LHCN-M2 (cell line): ENCODE results near the gene ABCD1. TPM values are rescaled to one million over a fixed set of nuclear protein-coding genes. Genes with fewer than 3 reads are reported as not detected.
"Not testable (repeated sequence)": the region's sequence is repeated elsewhere in the genome, so short reads cannot be mapped to it uniquely, and the experiment has no call there.

ENCODE experiments used
- DNase-seq: peaks from one replicate; pipeline ENCODE4 v3.0.0-alpha.2; 2012; ENCODE audit warnings: low read depth
- total RNA-seq: library from RNA; depleted of rRNA; stranded (reverse); fragments of >200 nt; gene quantifications from 2 replicates; pipeline ENCODE4 v1.2.3, GENCODE V29; 2014

Gene ABCD1
- total RNA-seq, 1 experiment from 2014 or later = 30.5 TPM

DNA sequence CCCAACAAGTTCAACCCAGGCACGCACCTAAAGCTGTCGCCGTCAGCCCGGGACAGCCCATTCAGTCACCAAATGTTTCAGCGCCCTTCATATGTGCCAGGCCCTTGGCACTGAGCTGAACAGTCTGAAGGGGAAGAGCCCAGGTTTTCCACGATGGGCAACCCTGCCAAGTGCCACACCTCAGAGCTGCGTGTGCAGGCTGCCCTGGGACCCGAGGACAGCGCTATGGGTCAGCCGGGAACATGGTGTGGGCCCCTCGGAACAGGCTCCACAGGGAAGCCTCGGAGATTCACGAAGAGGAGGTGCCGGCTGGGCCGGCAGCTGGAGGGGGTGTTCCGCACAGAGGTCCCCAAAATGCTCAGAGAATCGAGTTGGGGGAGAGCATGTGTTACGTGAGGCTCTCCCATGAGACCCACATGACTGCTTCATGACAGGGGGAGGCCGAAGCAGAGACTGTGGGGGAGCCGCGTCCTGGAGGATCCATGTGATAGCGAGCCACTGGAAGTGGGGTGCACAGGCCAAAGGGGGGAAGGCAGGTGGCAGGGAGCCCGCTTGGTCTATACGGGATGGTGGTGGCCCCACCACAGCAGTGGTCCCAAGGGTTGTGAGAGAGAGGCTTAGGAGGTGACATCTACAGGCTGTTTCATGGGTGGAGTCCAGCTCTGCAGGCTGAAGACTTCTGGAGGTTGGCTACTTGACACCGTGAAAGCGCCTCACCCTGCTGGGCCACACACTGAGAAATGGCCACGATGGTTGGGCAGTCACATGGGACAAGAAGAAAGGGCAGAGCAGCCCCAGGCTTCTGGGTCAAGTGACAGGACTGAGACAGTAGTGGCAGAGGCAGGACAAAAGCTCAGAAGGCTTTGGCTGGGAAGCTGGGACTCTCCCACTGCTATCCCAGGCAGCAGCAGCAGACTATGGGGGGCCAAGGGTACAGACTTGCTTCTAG is 14.7 kb upstream of the ABCD1 start:
- no peak for DNase-seq

DNA sequence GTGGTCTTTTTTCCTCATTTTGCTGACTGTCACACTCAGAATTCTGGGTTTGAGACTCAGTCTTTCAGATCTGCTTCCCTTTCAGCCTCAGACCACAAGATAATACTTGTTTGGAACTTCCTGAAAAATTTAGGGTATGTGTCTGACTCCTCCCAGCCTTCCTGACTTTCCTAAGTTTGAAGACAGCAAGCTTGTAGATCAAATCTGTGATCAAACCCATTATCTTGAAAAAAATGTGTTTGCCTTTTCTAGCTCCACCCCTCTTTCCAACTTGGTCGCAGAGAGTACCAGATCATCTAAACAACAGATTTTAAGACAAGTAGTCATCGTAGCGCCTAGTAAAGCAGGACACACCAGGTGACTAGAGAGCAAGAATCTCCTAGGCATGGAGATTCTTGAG is 10.4 kb upstream of the ABCD1 start:
- DNase-seq = no peak

DNA sequence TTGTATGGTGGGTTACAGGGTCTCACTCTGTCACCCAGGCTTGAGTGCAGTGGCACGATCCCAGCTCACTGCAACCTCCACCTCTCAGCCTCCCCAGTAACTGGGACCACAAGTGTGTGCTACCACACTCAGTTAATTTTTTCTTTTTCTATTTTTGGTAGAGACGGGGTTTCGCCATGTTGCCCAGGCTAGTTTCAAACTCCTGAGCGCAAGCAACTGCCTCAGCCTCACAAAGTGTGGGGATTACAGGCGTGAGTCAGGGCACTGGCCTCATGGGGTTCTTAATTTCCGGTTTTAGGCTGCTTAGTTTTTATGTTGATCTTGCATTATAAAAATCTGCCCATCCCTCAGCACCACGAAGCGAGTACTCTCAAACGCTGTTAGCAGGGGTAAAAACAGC is 7.2 kb upstream of the ABCD1 start:
- no peak for DNase-seq

DNA sequence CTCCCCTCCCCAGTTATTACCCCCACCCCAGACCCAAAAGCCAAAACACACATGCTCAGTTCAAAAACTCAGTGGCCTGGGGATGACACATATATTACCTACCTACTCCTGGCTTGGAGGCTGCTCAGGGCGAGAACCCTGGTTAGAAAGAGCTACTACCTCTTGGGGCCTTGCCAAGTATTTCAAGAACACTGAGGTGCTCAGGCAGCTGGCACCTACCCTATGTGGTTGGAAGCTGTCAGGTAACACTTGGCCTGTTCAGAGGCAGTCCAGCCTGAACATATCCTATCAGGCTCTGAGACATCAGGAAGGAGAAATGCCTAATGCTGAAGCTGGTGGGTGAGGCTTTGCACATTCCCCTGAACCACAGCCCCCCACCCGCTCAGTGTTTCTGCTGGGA is 5.4 kb upstream of the ABCD1 start:
- no peak for DNase-seq

DNA sequence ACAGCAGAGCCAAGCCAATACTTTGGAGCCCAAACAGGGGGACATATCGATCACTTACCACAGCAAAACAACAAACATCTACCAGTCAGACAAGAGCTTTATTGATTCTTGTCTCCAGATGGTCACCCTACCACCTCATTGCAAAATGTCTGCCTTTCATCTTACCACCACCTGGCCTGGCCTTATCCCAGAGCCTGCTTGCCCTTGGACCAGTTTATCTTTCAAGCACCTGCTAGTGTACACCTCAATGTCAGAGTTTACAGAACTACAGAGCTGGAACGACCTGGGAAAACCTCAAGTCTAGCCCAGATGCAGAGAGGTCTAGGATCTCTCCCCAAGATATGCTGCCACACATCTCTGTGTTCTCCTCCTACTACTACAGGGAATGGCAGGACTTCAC is 5.0 kb upstream of the ABCD1 start:
- DNase-seq = no peak

DNA sequence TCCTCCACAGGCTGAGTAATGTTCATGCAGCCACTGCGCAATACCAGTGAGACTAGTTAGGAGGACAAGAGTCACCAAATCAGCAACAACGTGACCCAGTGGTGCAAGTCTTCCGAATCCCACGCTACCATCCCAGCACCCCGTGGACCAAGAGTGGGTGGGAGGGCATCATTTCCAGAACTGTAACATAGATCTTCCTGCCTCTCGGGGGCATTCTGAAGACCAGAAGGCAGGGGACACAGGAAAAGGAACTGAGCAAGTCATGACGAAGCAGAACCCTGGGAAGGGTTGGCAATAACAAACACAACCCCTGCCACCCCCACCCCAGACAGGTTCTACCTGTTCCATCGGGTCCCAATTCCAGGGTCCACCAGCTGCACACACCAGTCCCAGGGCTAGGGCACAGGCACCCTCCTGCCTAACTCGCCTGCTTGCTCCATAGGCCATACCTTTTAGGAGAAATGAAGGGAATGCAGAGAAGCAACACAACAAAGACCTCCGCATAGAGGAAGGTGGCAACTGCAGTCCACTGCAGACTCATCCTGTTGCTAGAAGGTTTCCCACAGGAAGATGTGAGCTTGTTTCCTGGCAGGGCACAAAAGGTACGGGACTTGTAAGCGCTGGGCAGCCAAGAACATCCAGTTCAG is 1.8 kb upstream of the ABCD1 start:
- DNase-seq = no peak

DNA sequence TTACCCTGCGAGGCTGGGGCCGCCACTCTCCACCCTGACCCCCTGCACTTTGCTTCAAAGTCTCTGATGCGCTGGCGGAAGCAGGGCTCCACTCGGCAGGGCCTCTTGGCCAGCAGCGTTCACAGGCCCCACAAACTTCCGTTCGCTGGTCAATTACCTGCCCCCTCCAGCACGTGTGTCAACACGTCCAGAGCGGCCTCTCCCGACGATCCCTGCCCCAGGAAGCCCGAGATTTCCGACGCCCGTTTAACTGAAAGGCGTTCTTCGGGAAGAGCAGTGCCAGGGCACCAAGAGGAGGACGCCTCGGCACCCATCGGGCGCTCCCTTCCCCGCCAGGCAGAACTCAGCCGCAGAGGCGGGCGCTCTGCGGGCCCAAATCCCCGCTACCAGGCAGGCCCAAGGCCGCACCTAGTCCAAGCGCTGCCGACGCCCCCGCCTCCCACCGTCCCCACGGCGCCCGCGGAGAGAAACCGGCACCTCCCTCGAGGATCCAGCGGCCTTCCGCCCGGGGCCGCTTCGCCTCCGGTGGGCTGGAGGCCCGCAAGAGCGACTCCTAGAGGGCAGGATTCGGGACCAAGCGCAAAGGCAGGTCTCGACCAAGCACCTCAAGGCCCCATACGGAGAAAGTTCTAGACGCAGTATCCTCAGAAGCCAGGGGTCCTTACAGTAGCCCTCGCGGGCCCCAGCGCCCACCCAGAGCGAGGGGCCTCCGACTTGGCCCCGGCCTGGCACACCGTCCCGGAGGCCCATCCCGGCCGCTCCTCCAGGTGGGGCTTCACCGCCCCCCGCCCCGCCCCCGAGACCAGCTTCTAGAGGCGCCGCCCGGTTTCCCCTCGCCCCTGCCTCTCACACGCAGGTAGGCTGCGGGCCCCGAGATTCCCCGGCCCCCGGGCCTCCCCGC is 1.1 kb upstream of the ABCD1 start:
- DNase-seq = no peak

DNA sequence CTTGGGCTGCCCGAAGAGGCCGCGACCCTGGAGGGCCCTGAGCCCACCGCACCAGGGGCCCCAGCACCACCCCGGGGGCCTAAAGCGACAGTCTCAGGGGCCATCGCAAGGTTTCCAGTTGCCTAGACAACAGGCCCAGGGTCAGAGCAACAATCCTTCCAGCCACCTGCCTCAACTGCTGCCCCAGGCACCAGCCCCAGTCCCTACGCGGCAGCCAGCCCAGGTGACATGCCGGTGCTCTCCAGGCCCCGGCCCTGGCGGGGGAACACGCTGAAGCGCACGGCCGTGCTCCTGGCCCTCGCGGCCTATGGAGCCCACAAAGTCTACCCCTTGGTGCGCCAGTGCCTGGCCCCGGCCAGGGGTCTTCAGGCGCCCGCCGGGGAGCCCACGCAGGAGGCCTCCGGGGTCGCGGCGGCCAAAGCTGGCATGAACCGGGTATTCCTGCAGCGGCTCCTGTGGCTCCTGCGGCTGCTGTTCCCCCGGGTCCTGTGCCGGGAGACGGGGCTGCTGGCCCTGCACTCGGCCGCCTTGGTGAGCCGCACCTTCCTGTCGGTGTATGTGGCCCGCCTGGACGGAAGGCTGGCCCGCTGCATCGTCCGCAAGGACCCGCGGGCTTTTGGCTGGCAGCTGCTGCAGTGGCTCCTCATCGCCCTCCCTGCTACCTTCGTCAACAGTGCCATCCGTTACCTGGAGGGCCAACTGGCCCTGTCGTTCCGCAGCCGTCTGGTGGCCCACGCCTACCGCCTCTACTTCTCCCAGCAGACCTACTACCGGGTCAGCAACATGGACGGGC is 579 bp downstream of the ABCD1 start:
- no peak for DNase-seq

DNA sequence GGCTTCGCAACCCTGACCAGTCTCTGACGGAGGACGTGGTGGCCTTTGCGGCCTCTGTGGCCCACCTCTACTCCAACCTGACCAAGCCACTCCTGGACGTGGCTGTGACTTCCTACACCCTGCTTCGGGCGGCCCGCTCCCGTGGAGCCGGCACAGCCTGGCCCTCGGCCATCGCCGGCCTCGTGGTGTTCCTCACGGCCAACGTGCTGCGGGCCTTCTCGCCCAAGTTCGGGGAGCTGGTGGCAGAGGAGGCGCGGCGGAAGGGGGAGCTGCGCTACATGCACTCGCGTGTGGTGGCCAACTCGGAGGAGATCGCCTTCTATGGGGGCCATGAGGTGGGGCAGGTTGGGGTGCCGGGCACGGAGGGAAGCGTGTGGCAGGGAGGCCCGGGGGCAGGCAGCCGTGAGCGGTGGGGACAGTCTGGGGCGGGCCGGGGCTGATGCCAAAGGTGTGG is 1.2 kb downstream of the ABCD1 start:
- DNase-seq = no peak

DNA sequence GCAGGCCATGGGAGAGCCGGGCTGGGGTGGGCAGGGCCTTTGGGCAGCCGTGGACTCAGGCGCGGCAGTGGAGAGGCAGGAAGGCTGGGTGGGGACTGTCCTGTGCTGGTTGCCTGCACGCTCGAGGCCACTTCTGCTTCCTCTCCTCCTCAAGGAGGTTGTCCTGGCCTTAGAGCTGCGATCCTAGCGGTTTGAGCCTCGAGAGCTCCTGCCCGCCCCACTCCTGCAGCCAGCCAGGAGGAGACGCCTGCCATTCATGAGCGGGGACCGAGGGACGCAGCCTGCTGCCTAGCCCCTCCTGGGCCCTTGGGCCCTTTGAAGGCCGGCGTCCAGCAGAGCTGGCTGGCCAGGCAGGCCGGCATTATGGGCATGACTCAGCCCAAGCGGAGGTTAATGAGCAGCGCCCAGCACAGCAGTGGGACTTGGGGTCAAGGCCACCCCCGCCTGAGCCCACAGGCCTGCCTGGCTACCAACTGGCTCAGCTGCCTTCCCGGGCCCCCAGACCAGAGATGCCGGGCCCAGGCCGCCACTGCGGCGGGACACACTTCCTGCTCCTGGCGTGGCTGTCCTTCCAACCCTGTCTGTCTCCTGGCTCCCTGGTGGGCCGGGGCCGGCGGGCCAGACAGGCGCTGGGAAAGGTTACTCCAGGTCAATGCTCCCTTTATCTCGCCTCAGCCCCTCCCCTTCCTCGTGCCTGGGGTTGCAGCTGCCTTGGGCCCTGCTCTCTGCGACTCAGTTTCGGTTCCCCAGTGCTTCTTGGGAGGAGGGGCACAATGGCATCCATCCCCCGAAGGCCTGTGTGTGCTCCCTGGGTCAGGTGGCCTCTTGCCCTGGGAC is 1.8 kb downstream of the ABCD1 start:
- DNase-seq = peak; percentile 80

DNA sequence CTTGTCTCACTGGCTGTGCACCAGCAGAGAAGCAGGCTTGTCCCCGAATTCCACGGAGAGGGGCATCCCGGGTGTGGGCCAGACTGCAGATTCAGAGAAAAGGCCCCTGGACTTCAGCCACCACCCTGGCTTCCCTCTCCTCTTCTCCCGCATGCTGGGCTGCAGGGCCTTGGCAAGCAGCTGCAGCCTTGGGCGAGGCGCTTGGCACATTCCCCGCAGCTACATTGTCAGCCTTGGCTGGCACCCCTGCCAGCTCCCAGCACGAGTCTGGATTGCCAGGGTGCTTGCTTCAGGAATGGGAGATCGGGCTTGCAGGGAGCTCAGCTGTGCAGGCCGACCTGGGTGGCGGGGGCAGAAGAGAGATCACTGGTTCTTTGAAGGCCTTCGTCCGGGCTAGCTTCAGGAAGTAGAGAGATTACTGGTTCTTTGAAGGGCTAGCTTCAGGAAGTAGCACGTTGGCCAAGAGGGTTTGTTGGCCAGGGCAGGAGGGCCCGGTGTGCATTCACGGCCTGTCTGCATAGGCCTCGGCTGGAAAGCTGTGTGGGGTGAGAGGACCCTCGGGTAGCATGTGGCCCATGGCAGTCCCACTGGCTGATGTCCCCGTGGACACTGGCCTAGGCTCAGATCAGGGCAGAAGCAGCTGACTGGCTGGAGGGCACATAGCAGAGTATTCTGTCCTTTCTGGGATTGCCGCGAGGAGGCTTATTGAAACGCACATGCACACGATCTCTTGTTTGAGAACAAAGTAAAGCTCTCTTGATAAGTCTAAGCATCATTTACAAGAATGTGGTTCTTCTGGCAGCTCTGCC is 2.7 kb downstream of the ABCD1 start:
- peak; percentile 48 for DNase-seq

DNA sequence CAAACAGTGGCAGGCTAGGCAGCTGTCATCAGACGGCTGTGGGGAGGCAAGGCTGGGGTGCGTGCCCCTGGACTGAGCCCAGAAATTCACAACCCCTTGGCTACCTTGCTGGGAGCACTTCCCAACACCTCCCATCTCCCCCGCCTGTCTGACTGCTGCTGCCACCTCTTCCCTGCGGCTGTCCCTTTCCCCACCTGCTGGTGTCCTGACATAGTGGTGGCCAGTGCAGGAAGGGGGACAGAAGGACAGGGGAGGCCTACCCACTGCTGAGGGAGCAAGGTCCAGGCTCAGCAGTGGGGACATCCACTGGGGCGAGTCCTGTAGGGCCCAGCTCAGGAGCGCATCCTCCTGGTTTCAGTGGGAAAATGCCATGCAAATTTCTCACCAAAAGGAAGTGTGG is 3.4 kb downstream of the ABCD1 start:
- DNase-seq = no peak

DNA sequence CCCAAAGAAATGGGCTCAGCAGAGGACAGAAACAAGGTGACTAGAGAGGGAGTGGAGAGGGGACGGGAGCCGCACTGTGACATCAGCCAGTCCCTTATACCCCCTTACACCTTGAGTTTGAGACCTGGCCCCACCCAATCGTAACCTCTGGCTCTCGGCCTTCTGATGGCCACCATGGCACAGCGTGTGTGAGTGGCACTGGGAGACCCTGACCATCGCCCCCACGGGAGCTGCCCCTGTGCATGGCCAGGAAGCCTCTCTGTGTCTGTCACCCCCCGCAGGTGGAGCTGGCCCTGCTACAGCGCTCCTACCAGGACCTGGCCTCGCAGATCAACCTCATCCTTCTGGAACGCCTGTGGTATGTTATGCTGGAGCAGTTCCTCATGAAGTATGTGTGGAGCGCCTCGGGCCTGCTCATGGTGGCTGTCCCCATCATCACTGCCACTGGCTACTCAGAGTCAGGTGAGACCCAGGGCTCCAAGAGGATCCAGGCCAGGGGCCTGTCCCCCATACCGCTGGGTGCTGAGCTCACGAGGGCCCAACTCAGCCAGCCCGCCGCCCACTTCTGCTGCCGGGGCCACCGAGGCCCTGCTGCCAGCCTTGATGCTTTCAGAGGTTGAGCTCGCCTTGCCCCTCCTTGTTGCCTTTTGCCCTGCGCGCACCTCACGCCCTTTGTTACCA is 4.4 kb downstream of the ABCD1 start:
- DNase-seq = no peak

DNA sequence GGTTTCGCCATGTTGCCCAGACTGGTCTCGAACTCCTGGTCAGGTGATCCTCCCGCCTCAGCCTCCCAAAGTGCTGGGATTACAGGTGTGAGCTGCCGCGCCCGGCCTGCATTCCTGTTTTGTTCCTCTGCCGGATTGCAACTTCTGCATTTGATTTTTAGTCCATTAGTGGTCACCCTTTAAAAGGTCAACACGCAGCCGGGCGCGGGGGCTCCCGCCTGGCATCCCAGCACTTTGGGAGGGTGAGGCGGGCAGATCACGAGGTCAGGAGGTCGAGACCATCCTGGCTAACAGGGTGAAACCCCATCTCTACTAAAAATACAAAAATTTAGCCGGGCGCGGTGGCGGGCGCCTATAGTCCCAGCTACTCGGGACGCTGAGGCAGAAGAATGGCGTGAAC is 5.5 kb downstream of the ABCD1 start:
- DNase-seq = not testable (repeated sequence)

DNA sequence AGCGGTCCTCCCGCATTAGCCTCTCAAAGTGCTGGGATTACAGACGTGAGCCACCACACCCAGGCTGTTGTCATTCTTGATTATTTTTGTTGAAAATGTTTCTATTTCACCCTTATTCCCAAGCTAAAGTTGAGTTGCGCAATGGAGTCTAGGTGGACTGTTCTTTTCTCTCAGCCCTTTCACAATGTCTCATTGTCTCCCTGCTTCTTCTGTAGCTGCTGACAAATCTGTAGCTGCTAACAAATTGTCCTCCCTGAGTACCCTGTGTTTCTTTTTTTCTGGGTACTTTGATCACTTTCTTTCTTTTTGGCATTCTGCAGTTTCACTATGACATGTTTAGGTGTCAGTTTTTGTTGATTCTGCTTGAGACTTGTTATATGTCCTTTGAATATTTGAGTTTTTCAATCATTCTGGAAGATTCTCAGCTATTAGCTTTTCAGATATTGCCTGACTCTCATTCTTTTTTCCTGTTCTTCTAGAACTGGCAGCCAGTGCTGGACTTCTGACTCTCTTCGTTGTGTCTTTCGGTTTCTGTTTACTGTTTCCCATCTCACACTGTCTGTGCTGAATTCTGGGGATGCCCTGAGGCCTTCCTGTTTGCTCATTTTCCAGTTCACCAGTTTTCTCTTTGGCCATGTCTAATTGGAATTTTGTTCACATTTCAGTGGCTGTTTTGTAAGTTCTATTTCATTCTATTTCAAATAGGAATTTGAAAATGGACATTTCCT is 6.6 kb downstream of the ABCD1 start:
- DNase-seq = no peak

DNA sequence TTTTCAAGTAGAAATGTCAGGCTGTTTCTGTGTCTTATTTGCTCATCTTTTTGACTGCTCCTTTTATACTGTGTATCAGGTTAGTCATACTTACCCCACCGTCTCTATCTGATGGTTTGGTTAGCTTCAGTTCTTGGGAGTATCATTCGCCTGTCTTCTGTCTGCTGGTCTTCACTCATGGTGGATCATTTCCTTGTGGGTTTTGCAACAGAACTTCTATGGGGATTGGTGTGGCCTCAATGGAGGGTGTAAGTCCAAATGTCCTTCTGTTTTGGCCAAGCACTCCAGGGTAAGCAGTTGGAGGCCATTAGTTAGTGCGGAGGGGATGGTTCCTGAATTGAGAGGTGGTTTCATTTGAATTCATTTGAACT is 7.2 kb downstream of the ABCD1 start:
- no peak for DNase-seq

DNA sequence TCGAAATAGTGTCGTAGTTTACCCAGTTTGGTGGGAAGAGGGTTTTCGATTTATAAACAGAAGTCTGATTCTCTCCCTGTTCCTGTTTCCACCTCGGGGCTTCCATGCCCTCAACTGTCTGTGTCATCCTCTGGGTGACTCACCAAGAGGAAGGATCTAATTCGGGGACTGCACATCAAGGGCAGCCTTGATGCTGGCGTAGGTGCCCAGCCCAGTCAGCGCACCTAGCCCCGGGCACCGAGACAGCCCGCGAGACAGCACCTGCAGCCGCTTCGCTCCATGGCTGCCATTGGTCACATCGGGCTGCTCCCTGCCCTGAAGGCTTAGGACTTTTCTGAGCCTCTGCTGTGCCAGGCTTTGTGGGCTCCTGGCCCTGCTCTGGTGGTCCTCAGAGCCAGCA is 7.7 kb downstream of the ABCD1 start:
- no peak for DNase-seq

DNA sequence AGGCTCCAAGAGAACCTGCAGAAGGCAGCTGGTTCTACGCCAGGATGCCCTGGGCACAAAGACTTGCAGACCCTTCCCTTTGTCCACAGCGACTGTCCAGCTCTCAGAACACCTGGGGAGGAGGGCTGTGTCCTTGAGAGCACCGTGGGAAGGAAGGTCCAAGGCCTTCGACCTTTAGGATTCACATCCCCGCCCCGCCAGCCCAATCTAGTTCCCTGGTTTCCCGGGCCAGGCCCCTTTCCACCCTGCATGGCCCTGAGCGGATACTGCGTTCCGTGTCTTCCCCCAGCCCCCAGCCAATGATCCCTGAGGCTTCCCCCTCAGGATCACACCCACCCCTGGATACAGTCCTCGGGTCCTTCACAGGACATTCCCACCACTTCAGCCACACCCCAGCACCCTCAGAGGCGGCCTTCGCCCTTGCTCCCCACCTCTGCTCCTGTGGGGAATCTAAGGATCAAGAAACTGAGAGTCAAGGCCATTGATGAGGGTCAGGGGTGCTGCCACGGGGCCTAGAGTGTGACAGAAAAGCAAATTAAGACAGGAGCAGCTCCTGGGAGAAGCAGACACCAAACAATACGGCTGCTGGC is 9.1 kb downstream of the ABCD1 start:
- DNase-seq = no peak
